Measurements from ENCODE around the gene CDK5RAP1.

The CDK5RAP1 gene

GRCh38 chr20:33373735-33374605 lies 27.3 kb downstream of the CDK5RAP1 start:
- DNase-seq = no peak

GRCh38 chr20:33372993-33373441 lies 28.3 kb downstream of the CDK5RAP1 start:
- DNase-seq = no peak

- DNase-seq = no peak
Observed at GRCh38 chr20:33370291-33370690, 31.0 kb downstream of the CDK5RAP1 start.

GRCh38 chr20:33362898-33363297 lies 38.4 kb downstream of the CDK5RAP1 start:
- no peak for DNase-seq

GRCh38 chr20:33359399-33360261 lies 41.7 kb downstream of the CDK5RAP1 start:
- DNase-seq = no peak

DNA sequence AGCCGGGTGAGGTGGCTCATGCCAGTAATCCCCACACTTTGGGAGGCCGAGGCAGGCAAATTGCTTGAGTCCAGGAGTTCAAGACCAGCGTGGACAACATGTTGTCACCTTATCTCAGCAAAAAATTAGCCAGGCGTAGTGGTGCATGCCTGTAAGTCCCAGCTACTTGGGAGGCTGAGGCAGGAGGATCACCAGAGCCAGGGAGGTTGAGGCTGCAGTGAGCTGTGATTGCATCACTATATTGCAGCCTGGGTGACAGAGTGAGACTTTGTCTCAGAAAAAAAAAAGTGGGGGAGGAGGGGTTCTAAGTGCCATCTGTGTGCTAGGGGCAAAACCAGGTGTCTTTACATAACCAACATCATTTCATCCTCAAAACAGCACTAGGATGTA lies 48.3 kb downstream of the CDK5RAP1 start:
- no peak for DNase-seq

DNA sequence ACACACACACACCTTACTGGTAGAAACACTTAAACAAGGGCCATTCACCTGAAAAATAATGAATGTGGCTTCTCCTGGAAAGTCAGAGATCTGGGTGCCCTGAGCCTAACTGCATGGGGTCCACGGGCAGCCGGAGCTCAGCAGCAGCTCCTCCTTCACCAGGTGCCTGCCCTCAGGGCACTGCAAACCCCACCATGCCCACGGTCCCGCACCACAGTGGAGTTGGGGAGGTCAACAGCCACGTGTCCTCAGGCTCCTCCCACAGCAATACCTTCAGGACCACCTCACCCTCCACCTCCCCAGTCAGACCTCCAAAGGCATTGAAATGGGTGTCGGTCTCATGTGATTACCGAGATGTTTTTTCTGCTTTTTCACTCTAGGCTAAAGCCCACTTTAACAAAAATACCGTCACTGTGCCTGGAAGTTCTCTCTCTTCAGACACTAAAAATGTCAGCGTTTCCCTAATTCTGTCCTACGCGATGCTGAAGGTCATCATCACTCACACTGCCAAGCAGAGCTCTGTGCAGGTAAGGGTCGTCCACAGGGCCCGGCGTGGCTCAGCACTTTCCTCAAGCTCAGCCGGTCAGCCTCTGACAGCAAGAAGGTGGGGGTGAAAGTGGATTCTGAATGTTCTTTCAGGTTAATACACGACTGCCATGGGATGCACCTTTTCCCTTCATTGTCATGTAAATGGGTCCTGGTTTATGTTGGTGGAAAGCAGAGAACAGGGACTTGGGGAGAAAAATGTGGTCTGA lies 48.9 kb downstream of the CDK5RAP1 start:
- DNase-seq = no peak

DNA sequence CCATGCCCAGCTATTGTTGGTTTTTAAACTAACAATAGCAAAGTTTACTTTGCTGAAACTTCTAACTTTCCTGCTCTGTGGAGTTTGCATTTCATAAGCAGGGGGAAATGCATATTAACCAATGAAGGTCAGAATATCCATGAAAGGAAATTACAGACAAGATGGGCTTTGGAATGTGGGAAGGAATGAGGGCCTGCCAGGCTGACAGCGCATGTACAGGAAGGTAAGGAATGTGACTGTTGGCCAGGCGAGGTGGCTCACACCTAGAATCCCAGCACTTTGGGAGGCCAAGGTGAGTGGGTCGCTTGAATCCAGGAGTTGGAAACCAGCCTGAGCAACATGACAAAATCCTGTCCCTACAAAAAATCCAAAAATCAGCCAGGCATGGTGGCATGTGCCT lies 49.6 kb downstream of the CDK5RAP1 start:
- no peak for DNase-seq

DNA sequence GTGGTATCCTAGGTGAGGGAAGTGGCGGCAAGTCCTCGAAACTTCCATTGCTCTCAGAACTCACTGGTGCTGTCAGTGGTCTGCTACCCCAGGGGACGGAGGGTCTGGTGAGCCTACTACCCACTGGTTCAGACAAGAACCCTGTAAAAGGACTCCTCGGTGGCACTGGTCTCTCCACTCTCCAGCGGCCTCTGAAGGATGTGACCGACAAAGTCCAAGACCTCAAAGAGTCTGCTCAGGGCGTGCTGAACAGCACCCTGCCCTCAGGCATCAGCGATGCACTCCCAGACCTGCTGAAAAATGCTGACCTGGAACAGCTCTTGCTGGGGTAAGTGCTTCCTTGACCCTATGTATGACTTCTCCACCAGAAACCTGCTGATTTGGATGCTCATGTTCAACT lies 51.8 kb downstream of the CDK5RAP1 start:
- no peak for DNase-seq

DNA sequence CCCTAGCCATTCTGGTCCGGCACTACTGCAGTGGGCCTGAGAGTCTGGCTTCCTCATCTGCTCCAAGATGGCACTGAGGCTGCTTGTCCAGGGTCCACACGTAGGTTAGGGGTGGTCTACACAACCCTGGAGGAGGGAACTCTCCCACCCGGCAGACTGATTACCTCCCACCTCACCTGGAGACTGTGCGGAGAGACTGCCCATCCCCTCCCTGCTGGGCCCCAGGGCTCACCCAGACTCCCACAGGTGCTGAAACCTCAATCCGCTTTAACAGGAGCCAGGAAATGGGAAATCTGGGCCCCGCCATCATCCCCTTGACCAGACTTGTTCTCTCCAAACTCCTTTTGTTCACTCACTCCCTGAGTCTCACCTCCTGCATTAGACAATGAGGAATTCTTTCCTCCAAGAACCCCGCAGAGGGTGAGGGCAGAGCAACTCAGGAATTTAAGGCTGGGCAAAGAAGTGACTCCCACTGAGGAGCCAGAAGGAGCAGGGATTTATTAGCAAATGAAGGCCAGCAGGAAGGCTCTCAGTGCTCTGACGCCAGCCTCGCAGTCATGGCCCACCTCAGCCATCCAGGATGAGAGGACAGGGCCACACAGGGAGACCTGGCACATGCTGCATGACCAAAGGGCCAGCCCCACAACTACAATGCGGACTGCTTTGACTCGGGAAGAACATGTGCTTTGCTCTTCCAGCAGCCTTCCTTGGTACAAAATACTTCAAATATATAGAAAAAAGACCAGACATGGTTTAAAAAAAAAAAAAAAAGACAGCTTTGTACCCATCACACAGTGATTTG lies 53.0 kb downstream of the CDK5RAP1 start:
- no peak for DNase-seq

GRCh38 chr20:33345342-33345741 lies 56.0 kb downstream of the CDK5RAP1 start:
- no peak for DNase-seq

DNA sequence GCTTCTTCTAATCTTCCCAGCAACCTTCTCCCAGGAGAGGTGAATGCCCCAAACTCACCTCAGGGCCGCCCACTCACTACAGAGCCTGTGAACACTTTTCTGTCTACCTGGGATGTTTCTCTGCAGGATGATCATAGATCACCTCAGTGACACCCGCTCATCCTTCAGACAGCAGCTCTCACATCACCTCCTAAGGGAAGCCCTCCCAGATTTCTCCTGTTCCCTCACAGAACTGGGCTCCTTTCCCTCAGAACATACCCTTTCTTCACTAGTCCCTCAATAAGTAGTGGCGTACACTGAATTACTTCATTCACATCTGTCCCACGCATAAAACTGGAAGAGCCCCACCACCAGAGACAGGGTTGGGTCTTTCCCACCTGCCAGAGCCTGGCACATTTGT lies 57.8 kb downstream of the CDK5RAP1 start:
- no peak for DNase-seq

DNA sequence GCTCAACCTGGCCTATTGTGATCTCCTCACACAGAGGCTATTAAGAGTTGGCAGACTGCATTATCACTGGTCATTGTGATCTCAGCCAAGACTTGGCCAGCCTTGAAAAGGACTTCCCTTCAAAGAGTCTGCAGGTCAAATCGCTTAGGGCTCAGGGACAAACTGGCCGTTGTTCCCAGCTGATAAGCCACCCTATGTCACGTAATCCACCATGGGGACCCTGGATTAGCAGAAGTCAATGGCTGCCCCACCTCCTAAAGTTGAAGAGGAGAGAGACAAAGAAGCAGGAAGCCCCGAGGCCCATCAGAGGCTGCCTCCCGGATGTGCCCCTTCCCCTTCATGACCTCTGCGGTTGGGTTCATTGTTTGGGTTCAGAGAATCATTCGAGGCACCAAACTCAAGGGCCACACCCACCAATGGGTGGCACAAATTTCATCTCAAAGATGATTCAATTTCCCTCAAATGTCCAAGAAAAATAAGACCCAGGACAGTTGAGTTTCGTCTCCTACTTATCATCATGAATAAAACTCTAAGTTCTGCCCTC lies 61.7 kb downstream of the CDK5RAP1 start:
- DNase-seq = no peak

GRCh38 chr20:33338467-33339258 lies 62.7 kb downstream of the CDK5RAP1 start:
- no peak for DNase-seq

DNA sequence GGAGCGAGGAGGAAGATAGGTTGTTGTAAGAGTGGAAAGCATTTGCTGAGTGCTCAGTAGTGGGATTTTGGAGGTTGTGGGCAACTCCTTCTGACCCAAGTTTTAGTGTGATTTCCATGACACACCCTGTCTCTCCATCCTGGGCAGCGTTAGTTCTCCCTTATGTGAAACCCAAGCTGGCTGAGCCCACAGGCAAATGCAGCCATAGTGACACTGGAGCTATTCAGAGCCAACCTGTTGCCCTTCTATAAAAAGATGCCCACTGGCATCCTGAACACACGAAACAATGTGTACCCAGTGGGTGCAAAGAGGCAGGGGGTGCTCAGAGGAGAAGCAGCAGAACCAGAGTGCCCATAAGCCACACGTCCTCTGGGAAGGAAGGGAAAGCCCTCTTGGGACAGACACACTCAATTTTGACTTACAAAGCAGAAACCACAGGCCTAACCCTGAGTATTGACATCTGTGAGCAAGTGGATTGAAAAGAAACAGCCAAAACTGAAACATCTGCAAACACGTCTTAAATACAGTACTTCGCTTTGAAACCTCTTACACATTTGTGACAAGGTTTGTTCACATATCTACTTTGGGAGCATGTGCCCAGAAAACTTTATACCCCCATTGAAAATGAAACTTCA lies 63.7 kb downstream of the CDK5RAP1 start:
- no peak for DNase-seq

GRCh38 chr20:33337119-33337518 lies 64.2 kb downstream of the CDK5RAP1 start:
- no peak for DNase-seq

DNA sequence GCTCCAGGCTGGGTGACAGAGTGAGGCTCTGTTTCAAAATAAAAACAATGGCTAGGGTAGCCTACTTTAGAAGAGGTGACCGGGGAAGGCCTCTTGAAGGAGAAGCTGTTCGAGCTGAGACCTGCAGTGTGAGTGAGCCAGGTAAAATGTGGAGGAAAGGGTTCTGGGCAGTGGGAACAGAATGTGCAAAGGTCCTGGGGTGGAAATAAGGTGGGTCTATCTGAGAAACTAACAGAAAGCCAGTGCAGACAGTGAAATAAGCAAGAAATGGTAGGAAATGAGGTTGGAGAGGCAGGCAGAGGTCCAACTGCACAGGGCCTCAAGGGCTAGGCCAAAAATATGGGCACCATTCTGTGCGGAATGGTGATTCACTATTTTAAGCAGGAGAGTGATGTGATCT lies 64.9 kb downstream of the CDK5RAP1 start:
- no peak for DNase-seq

- no peak for DNase-seq
Observed at GRCh38 chr20:33334111-33334510, 67.2 kb downstream of the CDK5RAP1 start.

- no peak for DNase-seq
Observed at GRCh38 chr20:33333616-33334015, 67.7 kb downstream of the CDK5RAP1 start.

- no peak for DNase-seq
Observed at GRCh38 chr20:33332905-33333456, 68.3 kb downstream of the CDK5RAP1 start.
